Measurements from ENCODE around the gene NOTCH4.
A peak's percentile ranks its signal among the peaks of the same experiment; 100 is the strongest.
"Not testable (repeated sequence)": the region's sequence is repeated elsewhere in the genome, so short reads cannot be mapped to it uniquely, and the experiment has no call there.

NOTCH4 gene

DNA sequence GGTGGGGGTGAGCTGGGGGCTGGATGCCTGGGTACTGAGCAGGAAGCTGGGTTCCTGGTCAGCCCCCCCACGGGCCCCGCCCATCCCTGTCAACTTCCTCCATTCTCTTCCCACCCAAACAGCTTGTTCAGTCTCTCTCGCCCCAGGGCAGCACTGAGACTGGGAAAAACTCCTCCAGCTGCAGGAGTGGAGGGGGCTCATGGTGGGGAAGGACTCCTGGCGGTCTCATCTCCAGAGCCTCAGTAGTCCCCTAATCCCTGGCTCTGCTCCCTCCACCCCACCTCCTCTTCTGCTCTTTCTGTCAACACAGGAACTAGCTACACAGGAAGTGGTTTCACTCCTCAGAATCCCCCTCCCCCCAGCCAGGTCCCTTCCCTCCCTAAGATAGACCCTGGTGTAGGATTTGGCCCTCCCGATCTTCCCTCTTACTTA is 31.2 kb downstream of the NOTCH4 start, which contains the start of gene GPSM3:
Gene GPSM3, minus strand, starts transcription at position 36 of the 432 bp plus-strand sequence. CDS start 130 bp downstream, outside the sequence.
- DNase-seq: peak; percentile 63 to 70

DNA sequence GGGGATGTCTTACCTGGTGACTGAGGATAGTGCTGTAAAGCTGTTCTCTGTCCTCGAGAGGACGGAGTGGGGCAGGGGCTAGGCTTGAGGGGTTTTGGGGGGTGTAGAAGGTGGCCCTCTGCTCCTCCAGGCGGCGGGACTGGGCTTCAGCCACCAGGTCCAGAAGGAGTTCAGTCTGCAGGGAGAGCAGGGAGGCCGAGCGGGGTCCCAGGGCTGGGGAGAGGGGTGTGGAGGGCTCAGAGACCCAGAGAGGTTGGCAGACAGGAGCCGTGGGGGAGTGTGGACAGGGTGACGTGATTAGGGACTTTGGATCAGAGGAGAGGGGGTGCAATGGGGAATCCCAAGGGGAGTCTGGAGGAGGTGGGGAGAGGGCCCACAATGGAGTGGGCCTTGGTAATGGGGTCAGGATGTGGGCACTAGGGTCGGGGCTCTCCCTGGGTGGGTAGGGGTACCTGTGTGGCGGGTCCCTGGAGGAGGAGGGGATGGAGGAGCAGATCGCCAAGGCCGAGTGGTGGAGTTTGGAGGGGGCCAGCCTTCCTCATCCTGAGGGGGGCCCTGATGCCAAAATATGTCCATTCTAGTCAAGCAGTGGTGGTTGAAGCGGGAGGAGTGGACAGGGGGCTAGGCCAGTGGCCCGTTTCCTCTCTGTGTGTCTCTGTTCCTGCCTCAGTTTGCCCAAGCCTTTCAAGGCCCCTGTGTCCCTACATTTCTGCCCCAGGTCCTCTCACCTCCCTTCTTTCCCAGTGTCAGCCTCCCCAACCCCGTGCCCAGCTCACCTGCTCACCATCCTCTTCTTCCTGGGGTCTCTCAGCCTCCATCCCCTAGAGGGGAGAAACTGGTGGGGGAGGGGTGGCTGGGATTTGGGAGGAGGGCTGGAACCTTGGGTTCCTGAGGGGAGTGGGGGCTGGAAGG is 31.9 kb downstream of the NOTCH4 start:
- DNase-seq: peak; percentile 38 to 39

DNA sequence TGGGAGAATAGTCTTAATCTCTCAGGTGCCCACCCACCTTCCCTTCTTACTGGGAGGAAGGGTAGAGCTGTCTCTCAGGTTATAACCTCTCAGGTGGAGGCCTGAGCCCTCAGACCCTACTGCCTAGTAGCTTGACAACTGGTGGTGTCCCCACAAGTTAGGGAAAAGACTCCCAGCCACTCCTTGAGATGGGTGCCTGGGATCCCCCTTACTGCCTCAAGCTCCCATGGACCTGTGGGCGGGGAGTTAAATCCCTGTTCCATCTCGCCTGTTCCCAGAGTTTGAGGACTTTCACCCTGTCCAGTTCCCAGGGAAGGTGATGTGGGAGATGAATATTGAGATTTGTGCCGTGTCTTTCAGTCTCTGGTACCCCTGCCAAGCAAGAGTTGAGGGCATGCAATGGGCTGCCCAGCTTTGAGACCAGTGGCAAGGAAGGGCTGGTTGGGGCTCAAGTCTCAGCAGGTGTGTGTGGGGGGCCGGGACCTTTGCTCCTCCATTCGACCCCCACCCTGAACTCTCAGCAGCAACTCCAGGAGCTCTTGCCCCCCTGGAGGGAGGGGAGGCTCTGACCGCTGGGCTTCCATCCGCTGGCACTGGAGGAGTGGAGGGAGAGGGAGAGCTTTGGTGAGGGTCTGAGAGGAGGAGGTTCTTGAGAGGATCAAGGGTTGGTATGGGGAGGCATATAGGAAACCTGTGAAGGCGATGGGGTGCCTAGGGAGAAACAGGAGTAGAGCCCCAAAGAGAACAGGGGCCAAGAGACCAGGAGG is 32.8 kb downstream of the NOTCH4 start:
- peak; percentile 28 to 31 for DNase-seq

DNA sequence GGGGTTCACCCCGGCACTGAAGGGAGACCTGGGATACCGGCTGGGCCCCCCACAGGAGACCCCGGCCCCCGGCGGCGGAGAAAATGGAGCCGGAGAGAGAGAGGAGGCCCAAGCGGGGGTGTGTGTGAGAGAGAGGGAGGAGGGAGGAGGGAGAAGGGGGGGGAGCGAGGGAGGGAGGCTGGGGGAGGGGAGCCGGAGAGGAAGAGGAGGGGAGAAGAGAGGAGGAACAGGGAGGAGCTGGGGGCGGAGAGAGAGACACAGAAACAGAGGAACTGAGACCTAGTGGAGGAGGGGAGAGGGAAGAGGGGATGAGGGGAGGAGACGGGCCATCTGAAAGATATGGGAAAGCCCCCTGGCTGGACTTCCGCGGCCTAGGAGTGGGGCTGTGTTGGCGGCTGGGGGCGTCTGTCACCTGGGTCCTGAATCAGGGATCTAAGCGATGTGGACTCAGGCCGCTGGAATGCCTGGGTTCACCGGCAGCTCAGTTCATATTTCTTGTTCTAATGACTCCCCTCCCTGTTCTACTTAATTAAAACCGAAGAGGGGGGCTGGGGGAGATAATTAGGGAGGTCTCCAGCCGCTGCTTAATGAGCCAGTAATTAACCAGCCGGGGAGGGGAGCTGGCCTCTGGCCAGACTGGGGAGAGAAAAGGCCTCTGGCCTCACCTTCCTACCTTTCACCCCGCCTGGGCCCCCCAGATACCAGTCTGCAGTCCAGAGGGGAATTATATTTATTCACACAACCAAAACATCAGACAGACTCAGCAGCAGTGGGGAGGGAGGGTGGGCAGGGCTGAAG is 33.6 kb downstream of the NOTCH4 start, which contains the start of gene PBX2:
Gene PBX2, minus strand, starts transcription at position 149 of the 798 bp plus-strand sequence. CDS start 287 bp downstream, outside the sequence.
- DNase-seq: peak; percentile 80 to 85

DNA sequence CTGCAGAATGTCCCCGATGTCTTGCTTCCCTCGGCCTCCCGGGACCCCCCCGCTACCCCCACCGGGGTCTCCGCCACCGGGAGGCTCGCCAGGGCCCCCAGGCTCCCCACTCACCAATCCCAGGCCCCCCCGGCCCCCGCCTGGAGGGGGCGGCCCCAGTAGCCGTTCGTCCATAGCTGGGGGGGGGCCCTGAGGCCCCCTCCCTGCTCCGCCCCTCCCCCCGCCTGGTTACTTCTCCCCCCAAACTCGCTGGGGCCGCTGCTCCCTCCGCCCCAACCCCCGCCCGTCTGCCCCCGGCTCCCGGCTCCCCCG is 34.2 kb downstream of the NOTCH4 start:
- no peak for DNase-seq

DNA sequence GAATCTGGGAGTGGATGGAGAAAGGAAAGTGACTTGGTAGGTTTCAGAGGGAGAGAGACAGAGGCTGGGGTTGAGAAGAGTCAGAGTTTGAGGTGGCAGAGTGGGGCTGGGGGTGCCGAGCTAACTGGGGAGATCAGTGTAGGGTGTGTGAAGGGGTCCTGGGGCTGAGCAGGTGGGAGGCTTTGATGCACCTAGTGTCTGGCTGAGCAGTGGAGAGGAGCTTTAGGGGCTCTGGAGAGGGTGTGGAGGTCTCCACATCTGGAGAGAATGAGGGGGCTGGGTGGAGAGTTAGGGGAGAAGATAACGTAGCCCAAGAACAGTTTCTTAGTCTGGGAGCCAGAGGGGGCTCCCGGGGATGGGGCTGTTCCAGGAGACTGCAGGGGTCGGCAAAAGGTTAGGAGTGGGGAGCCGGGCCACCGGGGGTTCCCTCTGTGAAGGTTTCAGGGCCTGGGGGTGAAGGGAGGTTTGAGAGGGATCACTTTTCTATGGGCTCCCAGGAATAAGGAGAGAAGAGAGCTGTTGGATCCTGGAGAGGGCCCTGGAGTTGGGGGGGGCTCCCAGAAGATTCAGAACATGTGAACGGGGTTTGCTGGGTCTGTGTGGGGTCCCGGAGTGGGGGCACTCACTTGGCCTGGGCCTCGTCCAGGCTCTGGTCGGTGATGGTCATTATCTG is 34.7 kb downstream of the NOTCH4 start:
- DNase-seq: no peak

DNA sequence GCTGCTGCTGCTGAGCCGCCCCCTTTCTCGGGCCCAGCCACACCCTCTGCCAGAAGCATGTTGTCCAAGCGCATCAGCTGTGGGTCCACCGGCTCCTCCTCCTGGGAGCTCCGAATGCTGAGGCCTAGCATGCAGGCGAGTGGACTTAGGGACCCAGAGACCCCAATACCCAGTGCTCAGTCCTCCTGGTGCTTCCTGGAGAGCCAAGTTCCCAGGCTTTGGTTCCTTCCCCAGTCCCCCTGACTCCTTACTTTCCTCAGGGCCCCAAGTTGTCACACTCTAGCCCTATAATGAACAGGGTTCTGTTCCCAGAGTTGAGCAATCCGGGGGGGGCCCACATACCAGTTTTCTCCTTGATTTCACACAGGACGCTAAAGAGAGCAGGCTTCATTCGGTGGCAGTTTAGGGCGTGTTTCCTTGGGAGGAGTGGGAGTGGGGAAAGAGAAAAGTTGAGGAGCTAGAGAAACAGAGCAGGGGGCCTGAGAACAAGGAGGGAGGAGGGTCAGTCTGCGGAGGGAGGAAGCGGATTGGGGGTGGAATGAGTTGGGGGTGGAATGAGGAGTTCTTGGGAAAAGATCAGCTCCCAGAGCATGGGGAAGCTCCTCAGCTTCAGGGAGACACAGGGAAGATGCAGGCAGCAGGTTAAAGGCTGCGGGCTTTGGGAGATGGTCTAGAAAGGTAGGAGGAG is 35.3 kb downstream of the NOTCH4 start:
- DNase-seq: no peak

DNA sequence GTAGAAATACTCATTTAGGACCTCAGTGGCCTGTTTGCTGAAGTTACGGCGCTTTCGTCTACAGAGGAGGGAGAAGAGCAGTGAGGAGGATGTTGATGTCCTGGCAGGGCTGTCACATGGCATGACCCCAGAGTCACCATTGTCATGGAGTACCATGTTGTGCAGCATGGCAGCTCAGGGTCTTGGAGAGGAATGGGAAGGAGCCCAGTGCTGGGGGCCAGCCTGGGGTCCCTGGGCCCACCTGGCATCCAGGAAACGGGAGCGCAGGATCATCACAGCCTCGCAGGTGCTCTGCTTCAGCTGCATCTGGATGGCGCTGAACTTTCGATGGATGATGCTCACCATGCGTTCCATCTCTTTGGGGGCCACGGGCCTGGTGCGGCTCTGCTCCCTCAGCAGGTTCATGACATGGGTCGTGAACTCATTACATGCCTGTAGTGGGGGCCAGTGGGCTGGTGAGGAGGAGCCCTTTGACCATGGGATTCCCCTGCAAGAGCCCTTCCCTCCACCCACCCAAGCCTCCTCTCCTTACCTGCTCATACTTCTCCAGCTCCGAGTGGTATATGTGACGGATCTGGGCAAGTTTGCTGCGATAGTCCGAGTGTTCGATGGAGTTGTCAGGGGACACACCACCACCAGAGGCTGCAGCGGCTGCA is 36.0 kb downstream of the NOTCH4 start:
- DNase-seq: not testable (repeated sequence)

DNA sequence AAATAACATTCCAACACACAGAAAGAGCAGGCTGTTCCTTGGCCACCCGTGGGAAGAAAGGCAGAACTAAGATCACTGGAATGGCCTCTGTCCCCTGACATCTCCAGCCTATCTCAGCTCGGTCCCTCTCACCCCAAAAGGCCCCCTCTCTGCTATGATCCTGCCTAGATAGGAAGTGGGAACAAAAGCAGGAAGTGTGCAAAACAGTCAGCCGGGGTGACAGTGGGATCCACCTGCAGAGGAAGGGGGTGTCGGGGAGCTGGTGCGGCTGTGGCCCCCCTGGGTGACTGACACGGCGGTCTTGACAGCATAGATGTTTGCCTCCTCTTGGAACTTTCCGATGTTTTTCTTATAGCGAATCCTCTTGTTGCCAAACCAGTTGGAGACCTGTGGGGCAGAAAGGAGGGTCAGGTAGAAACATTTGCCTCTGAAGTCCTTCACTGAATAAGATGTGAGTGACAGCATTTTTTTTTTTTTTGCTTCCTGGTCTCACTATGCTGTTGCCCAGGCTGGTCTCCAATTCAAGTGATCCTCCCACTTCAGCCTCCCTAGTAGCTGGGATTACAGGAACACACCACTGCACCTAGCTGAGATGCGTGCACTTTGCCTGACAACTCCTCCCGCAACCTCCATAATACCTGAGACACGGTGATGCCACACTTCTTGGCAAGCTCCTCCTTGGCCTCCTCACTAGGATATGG is 36.7 kb downstream of the NOTCH4 start:
- no peak for DNase-seq

DNA sequence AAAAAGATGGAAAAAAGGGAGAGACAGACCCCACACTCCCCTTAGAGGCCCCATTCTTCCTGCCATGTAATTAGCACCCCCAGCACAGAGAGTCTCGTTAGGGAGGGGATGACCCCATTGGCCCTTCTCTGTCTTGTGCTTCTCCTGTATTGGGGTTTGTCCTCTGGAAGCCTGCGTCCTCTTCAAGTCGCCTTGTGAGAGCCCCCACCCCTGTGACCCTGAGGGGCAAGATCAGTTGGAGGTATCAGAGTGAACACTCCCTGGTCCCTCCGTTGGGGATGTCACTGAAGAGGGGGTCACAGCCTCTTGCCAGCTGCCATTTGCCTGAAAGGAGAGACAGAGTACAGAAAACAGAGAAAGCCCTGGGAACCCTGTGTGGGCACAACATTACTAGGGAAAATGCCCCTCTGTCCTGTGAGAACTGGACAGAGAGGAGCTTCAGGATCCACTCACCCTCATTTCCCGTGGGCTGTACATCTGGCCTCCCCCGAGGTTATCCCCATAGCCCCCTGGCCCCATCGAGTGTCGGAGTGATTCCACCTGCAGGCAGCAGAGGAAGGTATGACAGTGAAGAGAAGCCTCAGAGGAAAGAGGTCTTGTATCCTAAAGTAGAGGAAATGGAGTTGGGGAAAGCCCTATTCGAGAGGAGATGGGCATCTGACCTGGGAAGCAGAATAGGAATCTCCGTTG is 37.6 kb downstream of the NOTCH4 start:
- DNase-seq: not testable (repeated sequence)

DNA sequence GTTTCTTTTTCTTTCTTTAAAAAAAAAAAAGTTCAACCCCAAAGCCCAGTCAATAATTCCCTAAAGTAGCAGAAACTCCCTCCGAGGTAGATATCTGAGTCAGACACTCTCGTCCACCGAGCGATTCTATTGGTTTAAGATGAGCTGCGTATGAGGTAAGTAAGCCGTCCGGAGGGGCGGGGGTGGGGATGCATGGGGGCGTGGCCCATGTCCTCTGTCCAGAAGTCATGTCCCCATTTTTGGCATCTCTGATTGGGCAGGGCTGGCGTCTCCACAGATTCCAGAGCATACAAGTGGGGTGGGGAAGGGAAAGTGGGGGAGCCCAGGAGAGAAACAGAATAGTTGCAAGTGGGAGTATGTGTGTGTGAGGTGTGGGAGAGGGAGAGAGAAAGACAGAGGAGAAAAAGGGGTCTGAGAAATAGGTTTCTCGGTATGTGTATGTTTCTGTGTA is 38.2 kb downstream of the NOTCH4 start:
- peak; percentile 68 to 73 for DNase-seq

DNA sequence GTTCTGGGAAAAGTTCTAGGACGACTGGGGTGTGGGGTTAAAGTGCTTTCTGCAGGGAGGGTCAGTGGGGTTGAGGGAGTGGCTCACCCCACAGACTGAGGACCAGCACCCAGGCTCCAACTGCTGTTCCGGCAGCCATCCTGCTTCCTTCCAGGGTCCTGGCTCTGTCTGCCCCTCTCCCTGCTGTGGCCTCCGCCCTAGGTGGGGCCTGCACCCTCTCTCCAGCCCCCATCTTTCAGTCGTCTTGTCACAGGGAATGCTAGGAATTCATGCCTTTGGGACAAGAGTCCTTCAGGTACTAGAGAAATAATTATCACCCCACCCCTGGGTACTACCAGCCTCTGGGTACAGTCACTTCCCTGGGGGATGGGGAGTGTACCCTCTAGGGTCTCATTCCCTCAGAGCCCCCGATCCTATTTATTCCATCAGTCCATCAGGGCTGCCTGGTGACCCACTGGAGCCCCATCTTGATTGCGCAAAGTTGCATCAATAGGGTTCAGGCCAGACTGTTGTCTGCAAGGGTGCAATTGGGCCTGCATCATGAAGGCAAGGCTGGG is 39.7 kb downstream of the NOTCH4 start, which contains the start of gene AGER:
Gene AGER, minus strand, starts transcription at position 170 of the 557 bp plus-strand sequence. Its CDS starts 31 bp downstream, at position 139.
- no peak for DNase-seq

DNA sequence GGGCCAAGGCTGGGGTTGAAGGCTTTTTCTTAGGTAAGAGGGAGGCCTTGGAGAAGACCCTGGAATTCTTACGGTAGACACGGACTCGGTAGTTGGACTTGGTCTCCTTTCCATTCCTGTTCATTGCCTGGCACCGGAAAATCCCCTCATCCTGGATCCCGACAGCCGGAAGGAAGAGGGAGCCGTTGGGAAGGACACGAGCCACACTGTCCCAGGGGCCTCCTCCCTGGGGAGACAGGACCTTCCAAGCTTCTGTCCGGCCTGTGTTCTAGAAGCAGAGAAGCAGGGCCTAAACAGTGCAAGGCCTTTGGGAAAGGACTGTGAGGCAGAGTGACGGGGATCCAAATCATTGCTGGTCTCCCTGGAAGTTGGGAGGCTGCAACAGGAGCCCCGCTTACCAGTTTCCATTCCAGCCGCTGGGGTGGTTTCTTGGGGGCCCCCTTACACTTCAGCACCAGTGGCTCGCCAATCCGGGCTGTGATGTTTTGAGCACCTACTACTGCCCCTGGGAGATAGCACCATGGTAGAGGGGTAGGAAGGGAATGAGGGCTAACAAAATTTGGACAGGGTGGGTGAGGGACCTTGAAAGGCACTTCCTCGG is 40.3 kb downstream of the NOTCH4 start:
- no peak for DNase-seq

DNA sequence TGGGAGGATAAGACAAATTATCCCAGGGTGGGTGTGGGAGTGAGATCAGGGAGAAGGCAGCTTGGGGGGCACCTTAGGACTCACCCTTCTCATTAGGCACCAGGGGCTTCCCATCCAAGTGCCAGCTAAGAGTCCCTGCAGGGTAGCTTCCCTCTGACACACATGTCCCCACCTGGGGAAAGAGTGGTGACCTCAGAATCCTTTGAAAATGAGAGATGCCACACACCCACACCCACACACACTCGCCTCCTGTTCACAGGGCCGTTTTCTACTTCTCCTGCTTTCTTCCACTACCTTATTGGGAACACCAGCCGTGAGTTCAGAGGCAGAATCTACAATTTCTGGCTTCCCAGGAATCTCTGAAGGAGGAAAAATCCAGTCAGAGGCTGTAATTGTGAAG is 40.8 kb downstream of the NOTCH4 start:
- no peak for DNase-seq

DNA sequence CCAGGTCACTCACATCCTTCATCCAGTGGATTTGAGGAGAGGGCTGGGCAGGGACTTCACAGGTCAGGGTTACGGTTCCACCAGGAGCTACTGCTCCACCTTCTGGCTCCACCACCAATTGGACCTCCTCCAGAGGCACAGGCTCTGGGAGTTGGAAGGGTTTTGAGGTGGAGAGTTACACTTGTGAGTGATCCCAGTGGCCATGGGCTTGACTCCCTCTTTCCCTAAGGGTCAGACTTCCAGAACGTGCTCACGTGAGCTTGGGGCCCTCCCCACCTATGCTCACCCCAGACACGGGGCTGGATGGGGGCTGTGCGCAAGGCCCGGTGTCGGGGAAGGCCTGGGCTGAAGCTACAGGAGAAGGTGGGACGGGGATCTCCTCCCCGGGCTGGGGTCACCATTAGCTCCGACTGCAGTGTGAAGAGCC is 41.3 kb downstream of the NOTCH4 start:
- DNase-seq: no peak

DNA sequence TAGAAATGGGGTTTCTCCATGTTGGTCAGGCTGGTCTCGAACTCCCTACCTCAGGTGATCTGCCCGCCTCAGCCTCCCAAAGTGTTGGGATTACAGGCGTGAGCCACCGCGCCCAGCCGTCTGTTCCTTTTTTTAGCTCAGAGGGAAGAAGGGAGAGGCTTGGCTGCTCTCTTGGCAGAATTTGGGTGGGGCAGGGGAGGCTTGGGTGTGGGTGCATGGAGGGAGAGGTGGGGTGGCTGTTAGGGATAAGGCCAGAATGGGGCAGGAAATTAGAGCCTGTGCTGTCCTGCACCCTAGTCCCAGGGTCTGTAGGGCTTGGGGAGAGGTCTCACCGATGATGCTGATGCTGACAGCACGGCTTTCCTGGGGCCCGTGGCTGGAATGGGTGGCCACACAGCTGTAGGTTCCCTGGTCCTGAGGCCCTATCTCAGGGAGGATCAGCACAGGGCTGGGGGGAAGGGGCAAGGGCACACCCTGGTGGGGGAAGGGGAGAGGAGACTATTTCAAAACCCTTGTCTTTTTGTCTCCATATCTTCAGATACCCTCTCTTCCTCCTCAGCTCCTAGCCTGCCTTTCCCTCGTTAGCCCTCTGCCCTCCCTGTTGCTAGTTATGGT is 41.8 kb downstream of the NOTCH4 start:
- DNase-seq: no peak

DNA sequence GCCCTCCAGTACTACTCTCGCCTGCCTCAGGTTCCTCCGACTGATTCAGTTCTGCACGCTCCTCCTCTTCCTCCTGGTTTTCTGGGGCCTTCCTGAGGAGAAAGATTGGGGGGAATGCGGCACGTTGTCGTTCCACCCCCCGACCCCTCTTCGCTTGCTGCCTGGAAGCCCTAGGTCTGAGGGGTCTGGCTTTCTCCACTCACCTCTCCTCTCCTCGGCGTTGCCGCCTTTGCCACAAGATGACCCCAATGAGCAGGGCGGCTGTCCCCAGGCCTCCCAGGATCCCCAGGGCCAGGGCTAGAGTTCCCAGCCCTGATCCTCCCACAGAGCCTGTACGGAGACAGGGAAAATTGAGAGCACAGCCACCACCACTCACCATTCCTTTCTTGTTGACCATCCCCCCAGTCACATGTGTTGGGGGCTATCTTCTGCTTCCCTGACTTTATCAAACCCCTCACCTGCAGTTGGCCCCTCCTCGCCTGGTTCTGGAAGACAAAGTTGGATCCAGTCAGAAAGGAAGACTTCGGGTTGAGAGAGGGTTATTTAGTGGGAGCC is 42.6 kb downstream of the NOTCH4 start:
- DNase-seq: no peak

Data from activated T-cell treated with anti-CD3 and anti-CD28 coated beads, Interleukin-2, amount 50 U/mL, for 48 hours (primary cell).